Glutamatergic neuron (in vitro differentiated cells): ENCODE results near the gene ITGB5. TPM values are rescaled to one million over a fixed set of nuclear protein-coding genes. Genes with fewer than 3 reads are reported as not detected.

Experiments used
- DNase-seq: peaks from one replicate; pipeline ENCODE4 v3.0.0; 2022
- H3K27ac Mint-ChIP-seq: one replicate; pipeline ENCODE4 v1.8.0; 2020; ENCODE audit warnings: mild to moderate bottlenecking, mixed read lengths, inconsistent platforms; ENCODE audit not compliant: unreplicated experiment
- H3K27me3 Mint-ChIP-seq: one replicate; pipeline ENCODE4 v1.8.0; 2020; ENCODE audit warnings: mild to moderate bottlenecking, moderate library complexity, mixed read lengths, inconsistent platforms; ENCODE audit not compliant: unreplicated experiment
- H3K36me3 Mint-ChIP-seq: one replicate; pipeline ENCODE4 v1.8.0; 2020; ENCODE audit warnings: mild to moderate bottlenecking, mixed read lengths, inconsistent platforms; ENCODE audit not compliant: unreplicated experiment
- H3K4me1 Mint-ChIP-seq: one replicate; pipeline ENCODE4 v1.8.0; 2020; ENCODE audit warnings: mild to moderate bottlenecking, low read depth, mixed read lengths, inconsistent platforms; ENCODE audit not compliant: unreplicated experiment
- H3K4me3 Mint-ChIP-seq: one replicate; pipeline ENCODE4 v1.8.0; 2020; ENCODE audit warnings: mild to moderate bottlenecking, mixed read lengths, inconsistent platforms; ENCODE audit not compliant: unreplicated experiment
- H3K9me3 Mint-ChIP-seq: one replicate; pipeline ENCODE4 v1.8.0; 2020; ENCODE audit warnings: mild to moderate bottlenecking, moderate library complexity, mixed read lengths, inconsistent platforms; ENCODE audit not compliant: unreplicated experiment
- total RNA-seq: library from RNA; stranded (reverse); fragmentation: NEBNext Ultra II Directional; extraction: Animal tissue kit (Norgen Biotek cat#: 25700); gene quantifications from one replicate; pipeline ENCODE4 v1.2.1, GENCODE V29; 2021; ENCODE audit not compliant: unreplicated experiment
- TF ChIP-seq, protein P1 (sequence below): fragments of 200-600 bp; sonication (generic); IDR thresholded peaks from one replicate; pipeline ENCODE4 v1.5.0; 2021; ENCODE audit not compliant: partially characterized antibody, unreplicated experiment

ITGB5 gene
- total RNA-seq, 1 donor from 2014 or later, result 12.8 TPM

DNA sequence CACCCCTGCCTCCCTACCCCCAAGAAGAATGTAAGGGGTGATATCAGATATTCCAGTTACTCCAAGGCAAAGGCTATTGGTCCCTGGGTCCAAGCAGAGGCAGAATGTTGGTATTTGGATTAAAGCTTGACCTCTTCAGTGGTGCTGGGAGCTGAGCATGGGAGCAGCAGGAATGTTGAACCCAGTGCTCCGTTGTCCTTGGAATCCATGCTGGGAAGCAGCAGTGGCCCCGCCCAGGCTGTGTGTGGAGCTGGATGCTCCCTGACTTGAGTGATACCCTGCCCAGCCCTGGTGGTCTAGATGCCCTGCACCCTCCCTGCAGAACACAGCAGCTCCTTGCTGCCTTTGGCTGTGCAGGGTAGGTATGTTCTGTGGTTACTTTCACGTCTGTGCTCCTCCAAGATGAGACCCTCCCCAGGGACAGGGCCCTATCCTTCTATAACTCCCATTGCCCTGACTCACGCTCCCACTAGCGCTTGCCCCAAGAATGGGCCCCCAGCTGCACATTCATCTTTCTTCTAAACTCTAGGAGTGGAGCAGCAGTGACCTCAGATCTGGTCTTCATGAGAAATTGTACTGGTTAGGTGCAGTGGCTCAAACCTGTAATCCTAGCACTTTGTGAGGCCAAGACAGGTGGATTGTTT lies 121.8 kb downstream of the ITGB5 start:
- TF ChIP-seq, protein P1, sequence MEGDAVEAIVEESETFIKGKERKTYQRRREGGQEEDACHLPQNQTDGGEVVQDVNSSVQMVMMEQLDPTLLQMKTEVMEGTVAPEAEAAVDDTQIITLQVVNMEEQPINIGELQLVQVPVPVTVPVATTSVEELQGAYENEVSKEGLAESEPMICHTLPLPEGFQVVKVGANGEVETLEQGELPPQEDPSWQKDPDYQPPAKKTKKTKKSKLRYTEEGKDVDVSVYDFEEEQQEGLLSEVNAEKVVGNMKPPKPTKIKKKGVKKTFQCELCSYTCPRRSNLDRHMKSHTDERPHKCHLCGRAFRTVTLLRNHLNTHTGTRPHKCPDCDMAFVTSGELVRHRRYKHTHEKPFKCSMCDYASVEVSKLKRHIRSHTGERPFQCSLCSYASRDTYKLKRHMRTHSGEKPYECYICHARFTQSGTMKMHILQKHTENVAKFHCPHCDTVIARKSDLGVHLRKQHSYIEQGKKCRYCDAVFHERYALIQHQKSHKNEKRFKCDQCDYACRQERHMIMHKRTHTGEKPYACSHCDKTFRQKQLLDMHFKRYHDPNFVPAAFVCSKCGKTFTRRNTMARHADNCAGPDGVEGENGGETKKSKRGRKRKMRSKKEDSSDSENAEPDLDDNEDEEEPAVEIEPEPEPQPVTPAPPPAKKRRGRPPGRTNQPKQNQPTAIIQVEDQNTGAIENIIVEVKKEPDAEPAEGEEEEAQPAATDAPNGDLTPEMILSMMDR, result no peak
- Mint-ChIP-seq H3K4me3 (no peak overlapping the region), H3K36me3 (no peaks in the 10 kb centered on the region), H3K27ac (no peak overlapping the region), H3K9me3 (no peaks in the 10 kb centered on the region), H3K4me1 (peaks cover 6% of the 10 kb centered on the region), H3K27me3 (peaks cover 3% of the 10 kb centered on the region)
- DNase-seq, result no peak

DNA sequence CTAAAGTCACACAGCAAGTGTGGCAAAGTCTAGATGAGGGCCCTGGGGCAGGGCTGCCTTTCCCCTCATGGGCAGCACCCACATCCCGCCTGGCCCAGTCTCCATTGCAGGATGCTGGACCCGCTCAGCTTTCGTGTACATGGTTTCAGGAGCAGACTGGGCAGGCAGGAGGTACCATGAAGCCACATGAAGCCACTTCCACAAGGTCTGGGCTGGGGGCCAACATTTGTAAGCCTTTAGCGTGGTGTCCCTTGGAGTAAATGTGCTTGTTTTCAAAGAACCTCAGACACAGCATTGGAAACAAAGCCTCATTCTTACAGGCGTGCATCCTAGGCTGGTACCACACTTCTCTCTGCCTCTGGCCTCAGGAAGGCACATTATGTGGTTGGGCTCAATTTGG lies 122.4 kb downstream of the ITGB5 start:
- DNase-seq, result no peak
- peaks cover 4% of the 10 kb centered on the region for H3K4me1 Mint-ChIP-seq

DNA sequence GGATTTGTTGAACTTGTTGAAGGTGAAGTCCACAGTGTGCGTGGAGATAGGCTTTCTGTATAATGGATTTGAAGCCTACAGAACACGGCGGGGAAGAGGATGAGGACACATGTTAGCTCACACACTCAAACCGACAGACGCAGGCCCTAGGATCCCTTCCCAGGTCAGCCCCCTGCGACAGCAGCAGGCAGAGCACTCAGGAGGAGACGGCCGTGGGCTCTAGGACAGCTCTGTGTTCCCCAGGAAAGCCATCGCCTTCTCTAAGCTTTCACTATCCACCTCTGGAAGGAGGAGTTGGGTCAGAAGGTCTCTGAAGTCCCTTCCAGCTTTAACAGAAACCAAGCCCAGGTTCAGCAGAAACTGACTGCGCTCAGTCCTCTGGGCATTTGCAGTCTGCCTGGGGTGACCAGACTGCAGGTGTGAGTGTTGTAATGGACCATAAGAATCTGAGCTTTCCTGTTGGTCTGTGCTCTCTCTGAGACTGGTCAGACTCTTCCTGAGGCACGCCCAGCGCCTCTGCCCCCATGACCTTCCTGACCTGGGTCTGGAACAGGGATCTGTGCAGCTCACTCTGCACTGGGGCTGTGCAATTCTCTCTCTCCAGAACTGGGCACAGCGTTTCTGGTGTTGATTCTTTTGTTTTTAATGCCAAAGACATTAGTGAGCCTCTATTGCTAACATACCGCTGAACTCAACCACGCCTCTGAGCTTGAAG lies 123.4 kb downstream of the ITGB5 start:
- TF ChIP-seq, protein P1, result no peak
- H3K9me3 Mint-ChIP-seq, result no peaks in the 10 kb centered on the region
- no peak overlapping the region for H3K4me3 Mint-ChIP-seq
- no peak for DNase-seq
- H3K4me1 Mint-ChIP-seq, result peaks cover 2% of the 10 kb centered on the region
- no peaks in the 10 kb centered on the region for H3K36me3 Mint-ChIP-seq
- peaks cover 3% of the 10 kb centered on the region for H3K27me3 Mint-ChIP-seq
- H3K27ac Mint-ChIP-seq, result no peak overlapping the region

More for the DNA sequence above, 122.4 kb downstream of the ITGB5 start:
- TF ChIP-seq, protein P1, result no peak
- Mint-ChIP-seq H3K27ac (no peak overlapping the region), H3K36me3 (no peaks in the 10 kb centered on the region), H3K27me3 (peaks cover 3% of the 10 kb centered on the region), H3K9me3 (no peaks in the 10 kb centered on the region), H3K4me3 (no peak overlapping the region)

DNA sequence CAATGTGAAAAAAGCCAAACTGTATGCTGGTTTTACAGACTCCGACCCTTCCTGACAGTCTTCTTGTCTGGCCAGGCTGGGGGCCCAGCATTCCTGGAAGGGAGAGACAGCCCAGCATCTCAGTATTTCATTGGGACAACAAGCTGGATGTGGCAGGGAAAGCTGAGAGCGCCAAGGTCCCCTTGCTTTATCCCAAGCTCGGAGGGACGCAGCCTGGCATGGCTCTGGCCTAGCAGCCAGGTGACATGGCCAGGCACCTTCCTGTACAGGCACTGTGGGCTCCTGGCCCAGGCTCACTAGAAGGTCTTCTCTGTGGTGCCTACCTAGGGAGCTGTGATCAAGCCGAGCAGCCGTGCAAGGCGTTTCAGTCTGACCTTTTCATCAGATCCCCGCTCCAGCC lies 124.0 kb downstream of the ITGB5 start:
- TF ChIP-seq, protein P1, result no peak
- peaks cover 2% of the 10 kb centered on the region for H3K4me1 Mint-ChIP-seq
- no peaks in the 10 kb centered on the region for H3K36me3 Mint-ChIP-seq
- no peaks in the 10 kb centered on the region for H3K9me3 Mint-ChIP-seq
- DNase-seq, result no peak
- no peak overlapping the region for H3K4me3 Mint-ChIP-seq
- no peak overlapping the region for H3K27ac Mint-ChIP-seq
- peaks cover 5% of the 10 kb centered on the region for H3K27me3 Mint-ChIP-seq

DNA sequence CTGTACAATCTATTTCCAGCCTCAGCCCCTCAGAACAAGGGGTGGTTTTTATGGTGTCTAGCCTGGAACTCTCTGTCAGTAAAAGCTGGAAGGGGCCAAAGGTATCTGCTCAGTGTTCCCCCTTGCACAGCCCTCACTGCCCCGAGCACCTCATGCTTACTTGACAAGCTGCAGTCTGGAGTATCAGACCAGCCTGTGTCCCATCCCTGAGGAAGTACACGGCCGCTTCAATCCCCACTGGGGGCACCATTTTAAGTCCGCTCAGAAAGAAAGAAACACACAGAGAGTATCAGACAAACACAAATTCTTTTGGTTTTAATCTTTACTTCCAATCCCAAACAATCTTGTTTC lies 124.5 kb downstream of the ITGB5 start:
- no peak for DNase-seq
- H3K4me3 Mint-ChIP-seq, result no peak overlapping the region
- H3K27ac Mint-ChIP-seq, result no peak overlapping the region
- no peaks in the 10 kb centered on the region for H3K9me3 Mint-ChIP-seq
- TF ChIP-seq, protein P1, result no peak
- no peaks in the 10 kb centered on the region for H3K36me3 Mint-ChIP-seq
- peaks cover 8% of the 10 kb centered on the region for H3K27me3 Mint-ChIP-seq
- peaks cover 2% of the 10 kb centered on the region for H3K4me1 Mint-ChIP-seq
